HG03354 (cell line): ENCODE results near the gene GABPB1.

Source experiments
- ATAC-seq: cut with Tn5 transposase; IDR thresholded peaks from one replicate; pipeline ENCODE4 v1.9.1; 2021; ENCODE audit warnings: mild to moderate bottlenecking; ENCODE audit not compliant: unreplicated experiment, poor library complexity, severe bottlenecking

GABPB1 gene

DNA sequence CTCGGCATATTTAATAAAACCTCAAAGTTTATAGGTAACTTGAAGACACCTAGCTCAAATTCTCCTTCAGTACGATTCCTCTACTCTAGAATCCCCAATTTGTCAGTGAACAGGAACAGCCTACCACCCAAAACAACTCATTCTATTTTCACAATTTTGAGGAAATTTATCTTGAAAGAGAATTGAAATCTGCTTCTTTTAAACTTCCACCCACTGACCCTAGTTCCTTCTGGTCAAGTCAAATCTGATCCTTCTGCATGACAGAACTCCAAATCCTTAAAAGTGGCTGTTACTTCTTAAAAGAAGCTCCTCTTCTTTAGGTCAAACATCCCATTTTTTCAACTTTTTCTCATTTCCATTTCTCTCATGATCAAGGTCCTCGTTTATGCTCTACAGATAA, 4.4 kb downstream of the GABPB1 start:
- ATAC-seq = no peak

GRCh38 chr15:50345298-50345697, 9.7 kb downstream of the GABPB1 start:
- no peak for ATAC-seq

DNA sequence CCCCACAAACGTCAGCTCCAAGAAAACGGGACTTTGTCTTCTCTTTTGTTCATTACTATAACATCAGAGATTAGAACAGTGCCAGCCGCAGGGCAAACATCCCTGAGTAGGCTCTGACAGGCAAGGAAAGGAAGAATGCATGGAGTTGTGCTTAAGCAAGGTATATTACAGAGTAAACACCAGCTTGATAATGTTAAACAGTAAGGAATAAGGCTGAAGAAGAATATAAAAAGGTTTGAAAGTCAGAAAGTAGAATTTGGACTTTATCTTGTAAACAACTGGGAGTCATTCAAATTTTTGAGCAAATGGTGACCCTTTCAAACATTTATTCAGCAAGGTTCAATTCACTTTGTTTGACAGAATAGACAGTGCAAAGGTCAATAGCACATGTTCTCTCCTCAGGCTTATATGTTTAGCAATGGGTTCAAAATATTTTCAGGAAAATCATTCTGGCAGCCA, 11.0 kb downstream of the GABPB1 start:
- ATAC-seq = no peak

GRCh38 chr15:50341616-50342136, 13.3 kb downstream of the GABPB1 start:
- ATAC-seq = no peak

DNA sequence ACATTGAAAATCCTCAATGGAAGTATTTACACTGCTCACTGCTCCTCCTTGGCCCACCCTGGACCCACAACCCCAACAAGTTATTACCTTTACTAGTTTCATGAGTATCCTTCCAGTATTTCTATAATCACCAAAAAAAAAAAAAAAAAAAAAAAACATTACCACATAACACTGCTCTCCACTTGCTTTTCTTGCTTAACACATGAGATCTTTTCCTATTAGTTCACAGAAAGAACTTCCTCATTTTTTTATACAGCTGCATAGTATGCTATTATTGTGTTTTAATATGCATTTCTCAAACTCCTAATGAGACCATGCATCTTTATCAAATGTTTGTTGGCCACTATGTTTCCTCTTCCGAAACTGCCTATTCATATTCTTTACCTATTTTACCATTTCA, 14.6 kb downstream of the GABPB1 start:
- no peak for ATAC-seq

GRCh38 chr15:50339717-50340116, 15.3 kb downstream of the GABPB1 start:
- no peak for ATAC-seq

GRCh38 chr15:50335251-50335650, 19.7 kb downstream of the GABPB1 start:
- ATAC-seq = no peak

- ATAC-seq = no peak
These were observed 21.8 kb downstream of the GABPB1 start for GRCh38 chr15:50333229-50333628.

DNA sequence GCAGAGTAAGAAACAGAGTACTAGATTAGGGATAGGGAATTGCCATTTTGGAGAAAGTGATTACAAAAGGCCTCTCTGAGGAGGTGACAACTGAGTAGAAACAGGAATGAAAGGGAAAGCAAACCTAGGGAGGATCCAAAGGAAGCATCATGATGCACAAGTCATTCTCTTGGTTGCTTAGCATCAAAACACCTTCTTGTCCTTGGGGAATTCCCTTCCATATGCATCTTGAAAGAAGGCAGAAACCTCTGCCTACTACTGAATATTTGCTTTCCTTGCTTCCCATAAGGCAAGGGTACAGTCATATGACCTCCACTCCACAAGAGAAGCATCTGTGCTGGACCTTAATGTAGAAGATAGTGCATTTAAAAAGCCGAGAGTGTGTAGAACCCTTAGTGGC, 24.1 kb downstream of the GABPB1 start:
- ATAC-seq = no peak

DNA sequence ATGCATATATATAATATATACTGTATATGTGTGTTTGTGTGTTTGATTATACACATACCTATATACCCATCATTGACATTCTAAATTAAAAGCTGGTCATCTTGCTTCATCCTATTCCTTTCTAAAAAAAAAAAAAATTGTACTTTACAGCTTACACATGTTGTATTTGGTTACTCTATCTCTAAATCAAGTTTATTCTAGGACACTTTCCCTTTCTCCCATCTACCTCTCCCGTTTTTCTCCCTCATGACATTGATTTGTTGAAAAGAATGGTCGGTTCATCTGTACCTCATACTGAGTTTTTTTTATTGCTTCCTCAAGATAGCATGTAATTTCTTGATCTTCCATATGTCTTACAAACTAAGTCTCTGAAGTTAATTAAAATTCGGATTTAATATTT, 26.9 kb downstream of the GABPB1 start:
- no peak for ATAC-seq

DNA sequence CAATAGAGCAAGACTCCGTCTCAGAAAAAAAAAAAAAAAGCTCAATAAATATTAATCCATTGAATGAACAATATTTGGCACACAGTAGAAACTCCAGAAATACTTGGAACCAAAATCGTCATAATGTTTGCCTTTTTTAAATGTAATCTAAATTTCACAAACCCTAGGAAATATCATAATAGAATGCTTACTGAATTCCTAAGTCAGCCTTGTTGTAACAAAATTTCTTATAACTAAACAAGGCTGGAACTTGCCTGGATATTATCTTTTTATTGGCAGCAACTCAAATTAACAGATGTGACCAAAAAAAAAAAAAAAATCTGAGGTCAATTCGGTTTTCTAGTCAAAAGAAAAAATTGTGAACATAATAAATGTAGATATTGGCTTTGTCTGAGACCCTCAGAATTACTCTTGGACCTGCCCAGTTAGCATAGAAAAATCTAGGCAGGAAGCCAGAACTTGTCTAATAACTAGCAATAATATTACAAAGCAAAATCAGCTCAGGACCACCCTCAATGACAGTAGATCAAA, 33.3 kb downstream of the GABPB1 start:
- ATAC-seq = no peak

DNA sequence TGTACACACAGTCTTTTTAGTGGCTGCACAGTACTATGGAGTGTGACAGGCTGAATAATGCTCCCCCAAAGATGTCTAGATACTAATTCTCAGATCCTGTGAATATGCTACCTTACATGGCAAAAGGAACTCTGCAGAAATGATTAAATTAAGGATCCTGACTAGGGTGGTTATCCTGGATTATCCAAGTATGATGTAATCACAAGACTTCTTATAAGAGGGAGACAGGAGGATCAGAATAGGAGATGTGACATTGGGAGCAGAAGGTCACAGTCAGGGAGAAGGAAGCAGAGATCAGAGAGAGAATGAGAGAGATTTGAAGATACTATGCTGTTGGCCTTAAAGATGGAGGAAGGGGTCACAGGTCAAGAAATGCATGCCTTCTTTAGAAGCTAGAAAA, 34.5 kb downstream of the GABPB1 start:
- ATAC-seq = no peak

DNA sequence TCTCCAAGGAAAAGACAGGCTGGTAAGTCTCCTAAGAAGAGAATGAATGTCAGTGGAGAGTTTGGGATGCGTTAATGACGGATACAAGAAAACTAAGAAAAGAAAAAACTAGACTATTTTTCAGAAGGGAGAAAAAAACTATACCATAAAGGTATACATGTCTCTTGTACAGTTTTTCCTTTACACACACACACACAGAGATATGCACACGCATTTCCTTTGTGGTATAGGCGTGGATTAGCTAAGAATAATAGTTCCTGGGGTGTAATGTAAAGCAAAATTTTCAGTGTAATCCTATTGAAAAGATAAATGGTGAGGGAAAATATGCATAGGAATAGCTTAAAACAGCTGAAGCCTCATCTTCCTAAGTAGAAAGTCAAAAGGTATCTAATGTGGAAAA, 36.3 kb downstream of the GABPB1 start:
- ATAC-seq = no peak

- ATAC-seq = peak; percentile 47
These were observed 39.0 kb downstream of the GABPB1 start for GRCh38 chr15:50315814-50316630.

DNA sequence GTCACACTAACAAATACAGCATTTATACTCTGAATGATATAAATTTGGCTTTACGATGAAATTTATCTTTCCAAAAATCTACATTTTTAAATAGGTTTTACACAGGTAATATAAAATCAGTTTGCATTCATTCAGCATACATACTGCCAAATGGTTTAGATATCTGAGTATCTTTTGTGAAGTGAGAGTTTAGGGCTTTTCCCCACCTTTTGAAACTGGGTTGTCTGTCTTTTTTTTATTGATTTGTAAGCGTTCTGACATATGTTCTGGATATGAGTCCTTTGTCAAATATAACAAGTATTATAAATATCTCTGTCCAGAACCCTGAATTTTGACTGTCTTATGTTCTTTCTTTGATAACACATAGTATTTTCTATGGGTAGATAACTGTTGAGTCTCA, 42.4 kb downstream of the GABPB1 start:
- ATAC-seq = no peak

DNA sequence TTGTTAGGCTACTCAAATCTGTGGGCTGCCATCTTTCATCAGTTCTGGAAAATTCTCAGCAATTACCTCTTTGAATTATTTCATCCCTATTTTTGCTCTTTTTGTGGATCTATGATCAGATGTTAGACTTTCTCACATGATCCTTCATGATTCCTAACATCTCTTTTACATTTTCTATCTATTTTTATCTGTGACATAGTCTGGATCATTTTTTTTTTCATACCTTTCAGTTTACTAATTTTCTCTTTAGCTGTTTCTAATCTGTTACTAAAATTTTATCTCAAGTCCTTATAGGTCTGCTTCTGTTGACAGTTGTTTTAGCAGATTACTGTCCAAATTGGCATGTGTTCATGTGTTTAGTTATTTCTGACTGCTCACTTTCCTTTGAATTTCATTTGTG, 47.2 kb downstream of the GABPB1 start:
- ATAC-seq = no peak

DNA sequence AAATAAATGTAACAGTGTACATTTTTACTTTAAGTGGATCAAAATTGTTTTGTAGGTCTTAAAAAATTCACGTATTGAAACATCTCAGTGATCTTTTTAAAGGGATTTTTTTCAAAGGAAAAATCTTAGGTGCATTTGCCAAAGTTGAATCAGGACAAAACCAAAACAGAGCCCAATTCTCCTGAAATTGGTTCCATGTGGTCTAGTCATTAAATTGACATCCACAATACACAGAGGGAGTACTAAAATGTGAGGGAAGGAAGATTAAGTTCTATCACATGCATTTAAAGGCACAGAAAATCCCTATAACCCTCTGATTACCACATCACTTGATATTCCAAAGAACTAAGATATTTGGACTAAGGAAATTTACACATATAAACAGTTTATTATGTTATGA, 50.2 kb downstream of the GABPB1 start:
- ATAC-seq = no peak

DNA sequence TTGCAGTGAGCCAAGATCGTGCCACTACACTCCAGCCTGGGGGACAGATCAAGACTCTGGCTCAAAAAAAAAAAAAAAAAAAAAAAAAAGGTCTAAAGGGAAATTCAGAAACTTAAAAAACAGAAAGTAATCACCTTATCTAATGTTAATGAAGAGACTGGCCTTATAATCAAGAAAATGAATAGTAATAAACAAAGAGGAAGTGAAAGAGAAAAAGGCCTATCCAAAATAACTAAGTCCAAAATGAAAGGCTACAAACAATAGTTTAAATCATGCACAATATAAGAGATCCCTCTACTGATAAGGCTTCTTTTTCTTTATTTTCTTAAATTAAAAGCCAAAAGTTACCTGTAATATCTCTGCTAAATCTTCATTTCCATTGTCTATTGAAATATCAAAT, 52.4 kb downstream of the GABPB1 start:
- peak; percentile 53 for ATAC-seq

DNA sequence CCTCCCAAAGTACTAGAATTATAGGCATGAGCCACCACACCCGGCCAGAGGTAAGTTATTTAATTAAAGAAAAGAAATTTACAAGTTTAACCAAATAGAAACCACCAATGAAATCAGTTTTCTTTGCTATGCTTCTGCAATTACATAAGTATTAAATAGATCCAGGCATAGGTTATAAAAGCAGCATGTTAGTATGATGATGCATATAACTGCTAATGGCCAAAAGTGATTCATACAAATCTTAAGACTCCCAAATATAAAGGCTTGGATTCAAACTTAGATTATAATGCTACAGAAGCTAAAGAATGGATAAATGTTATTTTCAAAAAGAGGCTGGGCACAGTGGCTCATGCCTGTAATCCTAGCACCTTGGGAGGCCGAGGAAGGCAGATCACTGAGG, 56.7 kb downstream of the GABPB1 start:
- ATAC-seq = no peak

GRCh38 chr15:50295966-50296365, 59.0 kb downstream of the GABPB1 start:
- ATAC-seq = no peak

DNA sequence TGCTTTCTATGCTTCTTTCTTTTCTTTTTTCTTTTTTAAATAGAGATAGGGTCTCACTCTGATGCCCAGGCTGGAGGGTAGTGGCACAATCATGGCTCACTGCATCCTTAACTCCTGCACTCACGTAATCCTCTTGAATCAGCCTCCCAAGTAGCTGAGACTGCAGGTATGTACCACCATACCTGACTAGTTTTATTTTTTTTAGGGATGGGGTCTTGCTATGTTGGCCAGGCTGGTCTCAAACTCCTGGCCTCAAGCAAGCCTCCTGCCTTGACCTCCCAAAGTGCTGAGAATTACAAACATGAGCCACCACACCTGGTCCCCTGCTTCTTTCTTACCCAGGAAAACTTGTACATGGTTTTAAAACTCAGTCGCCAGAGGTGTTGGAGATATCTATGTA, 65.2 kb downstream of the GABPB1 start:
- no peak for ATAC-seq
